K562 (cell line): Measurements from ENCODE around the gene PITHD1. TPM values are rescaled to one million over a fixed set of nuclear protein-coding genes. Genes with fewer than 3 reads are reported as not detected.

Experiments used
- ATAC-seq: fragments of 200-7000 bp; cut with Tn5 transposase; 3 replicates; pipeline ENCODE4 v1.9.1; 2020; ENCODE audit warnings: moderate library complexity
- BruUV-seq: library from RNA; stranded (reverse); fragments of 400-500 nt; replicated peaks from 2 replicates; lab custom pipeline; 2021; lab: Mats Ljungman, UMichigan
- CTCF ChIA-PET: fragments of 300-600 bp; formaldehyde crosslinking; extraction: SDS; loops from one replicate; lab custom pipeline; 2021; ENCODE audit warnings: low intra/inter-chr PET ratio; lab: Yijun Ruan, JAX
- POLR2A ChIA-PET: fragments of 300-600, 350-650 bp; sonication (Branson Sonifier 250); formaldehyde crosslinking; extraction: SDS; loops from one replicate; lab custom pipeline; 2021; ENCODE audit warnings: antibody characterized with exemption, inconsistent platforms; lab: Yijun Ruan, JAX
- DNase-seq, 4 experiments: peaks; one replicate each; pipeline versions ENCODE4 v3.0.0 to v3.0.0-alpha.2; 2011 to 2018; ENCODE audit warnings: low spot score in 3 of 4, mixed read lengths in 3 of 4; ENCODE audit errors: extremely low read depth in 1 of 4
- FAIRE-seq: peaks from 2 replicates; lab custom pipeline; 2011; peaks lifted over from hg19 to GRCh38; lab: Jason Lieb, UNC
- H2AFZ ChIP-seq: 2 replicates; pipeline ENCODE4 v1.6.0; 2011; ENCODE audit warnings: low read depth, low read length, control low read depth, inconsistent platforms
- H3K27ac ChIP-seq: fragments of 200-600 bp; 3 replicates; pipeline ENCODE4 v1.8.0; 2011; ENCODE audit warnings: low read depth, mild to moderate bottlenecking, control low read depth, inconsistent platforms, low read length, moderate library complexity, mixed read lengths; ENCODE audit errors: extremely low read depth
- H3K27me3 ChIP-seq, 2 experiments: fragments of 300-600 bp in 1 of 2; 2 replicates in 1 of 2; 3 replicates in 1 of 2; pipeline versions ENCODE4 v1.6.0 to v1.8.0; 2011; ENCODE audit warnings: inconsistent platforms in 2 of 2, low read length in 2 of 2, mild to moderate bottlenecking in 1 of 2, mixed read lengths in 1 of 2, moderate library complexity in 1 of 2; ENCODE audit not compliant: control insufficient read depth in 2 of 2, insufficient read depth in 2 of 2
- H3K36me3 ChIP-seq: fragments of 300-600 bp; 3 replicates; pipeline ENCODE4 v1.8.0; 2011; ENCODE audit warnings: mild to moderate bottlenecking, low read length, inconsistent platforms; ENCODE audit not compliant: control insufficient read depth, insufficient read depth
- H3K4me1 ChIP-seq, 2 experiments: fragments of 200-600 bp in 1 of 2; replicated peaks in 1 of 2; 2 replicates in 1 of 2; 3 replicates in 1 of 2; pipeline versions ENCODE4 v1.5.1 to v1.8.0; 2011; ENCODE audit warnings: inconsistent platforms in 2 of 2, low read length in 2 of 2, mild to moderate bottlenecking in 1 of 2, mixed read lengths in 1 of 2, moderate library complexity in 1 of 2; ENCODE audit not compliant: control insufficient read depth in 2 of 2, insufficient read depth in 2 of 2
- H3K4me2 ChIP-seq: 2 replicates; pipeline ENCODE4 v1.6.1; 2011; ENCODE audit warnings: low read length, control low read depth, inconsistent platforms, mixed read lengths; ENCODE audit not compliant: insufficient read depth
- H3K4me3 ChIP-seq: fragments of 200-600 bp; sonication (generic), shearing (Covaris generic); 2 replicates; pipeline ENCODE4 v1.5.1; 2016; ENCODE audit warnings: control low read depth, inconsistent platforms
- H3K79me2 ChIP-seq: fragments of 200-600 bp; 3 replicates; pipeline ENCODE4 v1.8.0; 2011; ENCODE audit warnings: low read length, inconsistent platforms; ENCODE audit not compliant: control insufficient read depth, insufficient read depth
- H3K9ac ChIP-seq, 2 experiments: 2 replicates each; pipeline versions ENCODE4 v1.6.0 to v1.6.1; 2011; ENCODE audit warnings: low read depth in 2 of 2, low read length in 2 of 2, control low read depth in 1 of 2, inconsistent platforms in 1 of 2, mild to moderate bottlenecking in 1 of 2, mixed read lengths in 1 of 2; ENCODE audit not compliant: insufficient read depth in 1 of 2
- H3K9me1 ChIP-seq: one replicate; pipeline ENCODE4 v1.6.0; 2011; ENCODE audit warnings: inconsistent platforms, mild to moderate bottlenecking, low read length, moderate library complexity; ENCODE audit not compliant: control insufficient read depth, insufficient read depth
- H3K9me3 ChIP-seq: replicated peaks from 2 replicates; pipeline ENCODE4 v1.5.1; 2011; ENCODE audit warnings: low read depth, low read length, inconsistent platforms; ENCODE audit not compliant: control insufficient read depth, insufficient read depth
- H4K20me1 ChIP-seq: replicated peaks from 2 replicates; pipeline ENCODE4 v1.6.1; 2011; ENCODE audit warnings: low read length, inconsistent platforms, mixed read lengths; ENCODE audit not compliant: control insufficient read depth, insufficient read depth
- CREB5 ChIP-seq: fragments of 250-450 bp; sonication (Bioruptor Pico); IDR thresholded peaks from 2 replicates; pipeline ENCODE4 v1.5.0; 2020; ENCODE audit warnings: mild to moderate bottlenecking
- DIDO1 ChIP-seq: fragments of 450-650 bp; IDR thresholded peaks from 2 replicates; pipeline ENCODE4 v1.6.1; 2016; ENCODE audit warnings: low read depth, missing biosample characterization, missing genetic modification characterization
- GTF2A2 ChIP-seq: IDR thresholded peaks from 2 replicates; pipeline ENCODE4 v1.6.1; 2016; ENCODE audit warnings: mild to moderate bottlenecking, missing genetic modification characterization, missing compliant biosample characterization
- HNRNPH1 ChIP-seq: fragments of 200-400 bp; formaldehyde crosslinking; optimal IDR thresholded peaks from 2 replicates; pipeline ENCODE3; 2017; ENCODE audit warnings: low read depth, mild to moderate bottlenecking, low read length, moderate library complexity
- HNRNPL ChIP-seq: fragments of 200-400 bp; formaldehyde crosslinking; IDR thresholded peaks from 2 replicates; pipeline ENCODE4 v1.6.1; 2017; ENCODE audit warnings: low read depth, mild to moderate bottlenecking, low read length
- KLF16 ChIP-seq: IDR thresholded peaks from 2 replicates; pipeline ENCODE4 v1.6.1; 2016; ENCODE audit warnings: antibody characterized with exemption
- POLR3A ChIP-seq: IDR thresholded peaks from 2 replicates; pipeline ENCODE4 v1.6.1; 2011; ENCODE audit warnings: borderline replicate concordance, mild to moderate bottlenecking, moderate library complexity; ENCODE audit not compliant: insufficient read length, insufficient read depth; ENCODE audit errors: extremely low read depth
- RREB1 ChIP-seq: fragments of 250-450 bp; sonication (Bioruptor Pico); IDR thresholded peaks from 2 replicates; pipeline ENCODE4 v1.4.0; 2020
- ZNF175 ChIP-seq: fragments of 200-800 bp; sonication (Bioruptor generic); IDR thresholded peaks from 2 replicates; pipeline ENCODE4 v1.6.1; 2016; ENCODE audit warnings: low read depth, mild to moderate bottlenecking, missing genetic modification characterization, missing compliant biosample characterization
- WGBS: fragments of 100-300 bp; shearing (Covaris generic); methylation state at CpG from one replicate; pipeline ENCODE4 v1.1.6; 2016; ENCODE audit warnings: low coverage, mixed read lengths; ENCODE audit not compliant: insufficient coverage; ENCODE audit errors: missing lambda C conversion rate; 5-methylcytosine and 5-hydroxymethylcytosine counted together
- in situ Hi-C: fragments of 300-500 bp; cut with MboI; formaldehyde crosslinking; loops from 4 replicates; pipeline ENCODE4 v1.15.0; 2018; ENCODE audit warnings: inconsistent platforms, mixed read lengths
- intact Hi-C: fragments of 100-400 bp; cut with micrococcal nuclease; formaldehyde crosslinking; loops from 2 replicates; pipeline ENCODE4 v1.14.2; 2022
- polyA plus RNA-seq, 8 experiments: library from polyadenylated mRNA; depleted of rRNA in 4 of 8; stranded (reverse) in 5 of 8; unstranded in 3 of 8; fragments of >200 nt; fragmentation: Nextera tagmentation in 2 of 8; fragmentation: Illumina TruSeq in 1 of 8; extraction: Ambion mirVana in 2 of 8; extraction: Trizol in 1 of 8; gene quantifications; 2 replicates each; pipeline versions ENCODE4 v1.2.1 to v1.2.3, GENCODE V29; 2011 to 2014; ENCODE audit warnings: inconsistent platforms in 1 of 8, missing spikeins in 1 of 8
- total RNA-seq, 7 experiments: library from RNA; depleted of rRNA in 6 of 7; stranded (reverse); fragments of >200 nt in 6 of 7; fragmentation: Illumina TruSeq in 2 of 7; extraction: Trizol in 2 of 7; gene quantifications; 2 replicates each; pipeline versions ENCODE4 v1.2.1 to v1.2.3, GENCODE V29; 2011 to 2021; ENCODE audit warnings: low replicate concordance in 1 of 7

Gene PITHD1
- total and polyA plus RNA-seq, 9 of the 15 experiments (the other 6 are each of a cell fraction or from before 2014, with no cell fraction given): 46.5 to 175 (median 149) TPM

GRCh38 chr1:23817633-23818032 lies 39.4 kb downstream of the PITHD1 start:
- no peak overlapping the region for H3K4me3 ChIP-seq
- in situ Hi-C loops (no loop called here), intact Hi-C loops (no loop called here)
- no peaks in the 10 kb centered on the region for H3K79me2 ChIP-seq
- no peaks in the 10 kb centered on the region; a peak in 1 of 5 replicates for H3K4me1 ChIP-seq
- BruUV-seq: no TSS peak
- ATAC-seq (no peak), FAIRE-seq (no peak), DNase-seq (no peak)
- no peak overlapping the region for H3K4me2 ChIP-seq
- H3K27ac ChIP-seq: no peak overlapping the region
- no peak overlapping the region for H3K9ac ChIP-seq
- H2AFZ ChIP-seq: no peak overlapping the region
- no peaks in the 10 kb centered on the region for H3K9me1 ChIP-seq
- TF ChIP-seq DIDO1 (tag) (no peak), ZNF175 (no peak), RREB1 (CRISPR knock-in tag) (no peak), KLF16 (no peak), HNRNPL (no peak), CREB5 (CRISPR knock-in tag) (no peak), GTF2A2 (no peak), HNRNPH1 (no peak), POLR3A (no peak)
- peaks cover 25% of the 10 kb centered on the region; the same call in 2 of the 3 replicates for H3K36me3 ChIP-seq
- no peaks in the 10 kb centered on the region for H3K9me3 ChIP-seq
- WGBS: 44% methylated on average over 3 of the region's 3 CpGs
- no peaks in the 10 kb centered on the region for H3K27me3 ChIP-seq
- H4K20me1 ChIP-seq: no peaks in the 10 kb centered on the region
- ChIA-PET POLR2A (interaction anchor here (1.3 kb wide), 2 partner anchors 13 to 17 kb away, joined by 3 to 4 read pairs; no protein-coding TSS in a partner anchor), CTCF (no interaction called here)
